HTR-8/SVneo (cell line): ENCODE data around the gene WNT3A.

Source experiments
- DNase-seq: peaks from one replicate; pipeline ENCODE4 v3.0.0; 2011; ENCODE audit warnings: low spot score, mixed read lengths; ENCODE audit not compliant: insufficient read length
- FAIRE-seq: peaks from 2 replicates; lab custom pipeline; 2011; peaks lifted over from hg19 to GRCh38; lab: Jason Lieb, UNC

Gene WNT3A

DNA sequence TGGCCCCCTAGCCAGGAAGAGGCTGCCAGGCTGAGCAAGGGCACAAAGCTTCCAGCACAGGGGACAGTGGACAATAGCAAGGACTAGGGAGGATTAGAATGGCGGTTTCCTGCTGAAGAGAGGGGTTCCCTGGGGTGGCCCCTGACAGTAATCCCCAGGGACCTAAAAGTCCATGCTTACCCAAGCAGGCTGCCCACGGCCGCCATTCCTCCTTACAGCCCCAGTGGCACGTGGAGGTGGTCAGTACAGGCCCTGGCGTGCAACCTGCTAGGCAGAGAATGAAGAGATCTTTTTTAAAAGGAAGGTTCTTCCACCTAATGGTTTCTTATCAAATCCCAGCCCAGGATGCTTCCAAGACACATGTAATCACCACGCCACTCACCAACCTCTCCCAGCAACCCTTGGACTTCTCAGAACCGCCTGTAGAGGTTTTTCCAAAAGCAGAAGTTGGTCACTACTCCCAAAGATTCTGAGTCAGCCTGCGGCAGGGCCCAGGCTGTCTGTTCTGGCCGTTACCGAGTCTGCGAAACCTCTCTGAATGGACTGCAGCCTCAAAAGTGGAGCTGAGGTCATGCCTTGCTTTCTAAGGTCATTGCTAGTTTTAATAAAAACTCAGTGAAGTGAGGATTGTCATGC is 101.4 kb downstream of the WNT3A start:
- FAIRE-seq (no peak), DNase-seq (no peak)

DNA sequence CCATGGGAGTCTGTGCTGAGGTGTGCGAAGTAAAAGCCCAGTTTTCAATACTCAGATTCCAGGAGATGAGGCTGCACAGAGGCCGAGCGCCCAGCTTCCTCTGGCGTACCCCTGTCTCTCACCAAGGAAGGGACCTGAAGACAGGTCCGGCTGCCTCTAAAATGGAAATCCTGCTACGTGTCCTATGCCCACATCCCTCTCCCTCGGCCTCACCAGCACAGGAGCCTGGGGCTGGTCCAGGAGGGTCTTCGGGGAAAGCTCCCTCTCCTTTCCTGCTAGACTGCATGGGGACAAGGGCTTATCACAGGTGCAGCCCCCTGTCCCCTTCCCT is 101.9 kb downstream of the WNT3A start:
- DNase-seq (no peak), FAIRE-seq (no peak)

DNA sequence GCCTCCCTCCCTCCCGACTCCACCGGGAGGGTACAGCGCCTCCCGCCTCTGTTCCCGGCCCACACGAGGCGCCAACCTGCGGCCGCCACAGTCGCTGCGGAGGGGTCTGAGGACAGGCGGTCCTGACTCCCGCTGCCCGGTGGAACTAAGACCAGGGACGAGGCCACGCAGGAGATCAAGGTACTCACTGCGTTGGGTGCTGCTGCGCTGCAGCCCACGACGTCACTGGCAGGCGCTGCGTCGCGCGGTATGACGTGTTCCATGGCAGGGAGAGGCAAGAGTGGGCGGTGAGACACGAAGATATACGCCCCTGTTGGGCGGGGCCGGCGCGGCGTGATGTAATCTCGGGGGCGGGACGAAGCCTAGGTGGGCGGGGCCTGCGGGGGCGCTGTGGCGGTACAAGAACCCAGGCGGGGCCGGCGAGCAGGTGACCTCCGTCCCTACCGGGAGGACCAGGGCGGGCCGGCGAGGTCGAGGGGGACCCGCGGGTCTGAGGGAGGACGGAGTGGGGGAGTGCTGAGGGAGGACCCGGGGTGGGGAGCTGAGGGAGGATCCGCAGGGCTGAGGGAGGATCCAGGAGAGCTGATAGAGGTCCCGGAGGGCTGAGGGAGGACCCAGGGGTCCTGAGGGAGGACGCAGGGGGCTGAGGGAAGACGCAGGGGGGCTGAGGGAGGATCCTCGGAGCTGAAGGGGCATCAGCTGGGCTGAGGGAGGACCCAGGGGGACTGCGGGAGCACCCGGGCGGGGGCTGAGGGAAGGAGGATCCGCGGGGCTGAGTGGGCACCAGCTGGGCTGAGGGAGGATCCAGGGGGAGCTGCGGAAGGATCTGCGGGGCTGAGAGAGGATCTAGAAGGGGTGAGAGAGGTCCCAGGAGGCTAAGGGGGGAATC is 102.5 kb downstream of the WNT3A start, which contains the start of gene MRPL55:
TSS of gene MRPL55 (minus strand) at position 227 of the 889 bp plus-strand sequence. CDS start 1,039 bp downstream, outside the sequence.
- FAIRE-seq = peak; percentile 99
- DNase-seq = peak; percentile 95

DNA sequence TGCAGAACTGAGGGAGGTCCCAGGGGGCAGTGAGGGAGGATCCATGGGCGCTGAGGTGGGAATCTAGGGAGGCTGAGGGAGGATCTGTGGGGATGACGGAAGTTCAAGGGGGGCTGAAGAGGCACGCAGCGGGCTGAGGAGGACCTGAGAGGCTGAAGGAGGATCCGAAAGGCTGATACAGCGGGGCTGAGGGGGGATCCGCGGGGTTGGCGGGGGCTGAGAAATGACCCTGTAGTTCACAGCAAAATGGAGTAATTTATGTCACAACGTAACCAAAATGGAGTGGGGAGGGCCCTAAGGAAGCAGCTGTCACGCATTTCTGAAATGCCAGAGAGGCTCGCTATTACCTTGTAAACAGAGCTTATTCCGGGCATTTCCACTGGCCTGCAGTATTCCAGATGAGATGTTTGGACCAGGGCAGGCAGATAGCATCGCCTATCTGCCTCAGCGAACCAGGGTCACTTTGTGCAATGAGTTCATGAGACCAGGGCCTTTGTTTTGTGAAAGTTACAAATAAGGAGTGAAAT is 103.2 kb downstream of the WNT3A start:
- FAIRE-seq (no peak), DNase-seq (no peak)

DNA sequence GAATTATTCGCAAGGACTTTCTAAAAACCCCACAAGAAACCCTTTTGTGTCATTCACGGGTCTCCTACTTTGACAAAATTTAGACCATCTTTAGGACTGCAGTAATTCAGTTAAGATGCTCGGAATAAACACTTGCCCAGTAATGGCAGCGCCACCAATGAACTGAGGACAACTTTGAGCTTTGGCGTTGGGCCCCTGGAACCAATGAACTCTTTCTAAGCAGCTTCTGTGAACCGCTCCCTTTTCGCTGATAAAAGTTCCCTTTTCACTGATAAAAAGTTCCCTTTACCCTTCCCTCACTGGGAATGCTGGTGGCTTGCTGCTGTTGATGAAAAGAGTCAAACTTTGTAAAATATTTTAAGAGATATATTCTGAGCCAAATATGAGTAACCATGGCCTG is 103.8 kb downstream of the WNT3A start:
- FAIRE-seq (no peak), DNase-seq (no peak)
